ENCODE results near the gene NPRL2.
A peak's percentile ranks its signal among the peaks of the same experiment; 100 is the strongest.

Gene NPRL2
- total RNA-seq = 29.5 to 67.9 (median 51.0) reads per million in 9 experiments

DNA sequence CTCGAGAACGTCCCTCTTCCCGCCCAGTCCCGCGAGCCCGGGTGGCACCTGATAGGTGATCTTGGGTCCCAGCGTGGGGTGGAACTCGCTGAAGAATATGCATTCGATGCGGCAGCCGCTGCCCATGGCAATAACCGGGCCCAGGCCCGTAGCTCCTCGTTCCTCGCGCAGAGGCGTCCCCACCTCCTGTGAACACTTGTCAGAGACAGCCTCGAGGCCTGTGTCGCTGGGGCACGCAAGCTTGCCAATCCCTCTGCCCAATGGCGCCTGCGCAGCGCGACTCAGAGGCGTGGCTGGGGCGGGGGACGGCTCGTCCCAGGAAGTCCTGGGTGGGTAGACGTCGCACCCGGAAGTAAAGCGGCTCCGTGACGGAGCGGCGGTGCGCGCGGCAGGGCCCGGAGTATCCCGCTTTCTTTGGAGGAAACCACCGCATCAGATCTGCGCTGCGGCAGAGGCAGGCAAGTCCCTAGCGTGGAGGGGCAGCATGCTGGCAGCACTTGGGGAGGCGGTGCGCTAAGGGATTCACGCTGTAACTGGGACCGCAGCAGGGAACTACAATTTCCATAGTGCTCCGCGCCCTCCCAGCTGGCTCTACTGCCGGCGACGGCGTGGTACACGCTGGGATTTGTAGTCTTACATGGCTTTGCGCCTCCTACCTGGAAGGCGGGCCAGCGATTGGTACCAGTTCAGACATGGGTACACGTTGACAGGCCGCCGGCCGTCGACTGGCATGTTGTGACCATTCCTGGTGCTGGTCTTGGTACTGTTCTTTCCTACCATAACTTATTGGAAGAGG, at the start of gene NPRL2, which contains the start of gene CYB561D2:
Gene NPRL2, minus strand, starts transcription at position 249 of the 796 bp plus-strand sequence. Its CDS starts 123 bp downstream, at position 126.
Gene CYB561D2, plus strand, starts transcription at position 336 of the 796 bp plus-strand sequence. CDS start 572 bp downstream, outside the sequence.
- Mint-ChIP-seq H3K27ac (peak within 1 kb of the TSS; percentile 94 to 95), H3K4me3 (peak within 1 kb of the TSS; percentile 91 to 96), H3K27me3 (no peaks in the 10 kb centered on the region), H3K36me3 (ENCODE audit: insufficient read depth) (peaks cover 54% of the 10 kb centered on the region), H3K4me1 (ENCODE audit: low read depth in 2 of 2) (peaks cover 48 to 55% of the 10 kb centered on the region in 2 donors), H3K9me3 (no peaks in the 10 kb centered on the region)
- DNase-seq (peak; percentile 99 to 100 (median 99)), ATAC-seq (replicated peaks) (peak; percentile 87)

DNA sequence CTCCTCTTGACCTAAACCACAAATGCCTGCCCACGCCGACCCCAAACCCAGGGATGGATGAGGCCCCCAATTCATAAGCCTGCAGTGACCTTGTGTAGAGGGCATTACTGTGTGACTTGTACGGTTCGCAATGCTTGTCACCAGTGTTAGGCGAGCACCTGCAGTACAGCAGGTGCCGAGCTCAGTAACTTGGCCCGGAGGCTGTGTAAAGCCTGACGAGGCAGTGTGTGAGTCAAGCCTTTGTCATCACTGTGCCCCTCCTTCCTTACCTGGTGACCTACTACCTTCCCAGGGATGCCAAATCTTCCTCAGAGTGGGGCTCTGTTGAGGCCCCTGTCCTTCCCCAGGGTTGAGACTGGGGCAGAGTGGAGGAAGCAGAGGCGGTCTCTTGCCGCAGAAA, 45.9 kb upstream of the NPRL2 start:
- Mint-ChIP-seq H3K9me3 (no peaks in the 10 kb centered on the region), H3K36me3 (ENCODE audit: insufficient read depth) (peaks cover 6% of the 10 kb centered on the region), H3K27ac (no peak overlapping the region), H3K4me1 (ENCODE audit: low read depth in 2 of 2) (peaks cover 6 to 15% of the 10 kb centered on the region in 2 donors), H3K27me3 (no peaks in the 10 kb centered on the region), H3K4me3 (no peak overlapping the region)
- ATAC-seq (replicated peaks) (no peak), DNase-seq (no peak)

DNA sequence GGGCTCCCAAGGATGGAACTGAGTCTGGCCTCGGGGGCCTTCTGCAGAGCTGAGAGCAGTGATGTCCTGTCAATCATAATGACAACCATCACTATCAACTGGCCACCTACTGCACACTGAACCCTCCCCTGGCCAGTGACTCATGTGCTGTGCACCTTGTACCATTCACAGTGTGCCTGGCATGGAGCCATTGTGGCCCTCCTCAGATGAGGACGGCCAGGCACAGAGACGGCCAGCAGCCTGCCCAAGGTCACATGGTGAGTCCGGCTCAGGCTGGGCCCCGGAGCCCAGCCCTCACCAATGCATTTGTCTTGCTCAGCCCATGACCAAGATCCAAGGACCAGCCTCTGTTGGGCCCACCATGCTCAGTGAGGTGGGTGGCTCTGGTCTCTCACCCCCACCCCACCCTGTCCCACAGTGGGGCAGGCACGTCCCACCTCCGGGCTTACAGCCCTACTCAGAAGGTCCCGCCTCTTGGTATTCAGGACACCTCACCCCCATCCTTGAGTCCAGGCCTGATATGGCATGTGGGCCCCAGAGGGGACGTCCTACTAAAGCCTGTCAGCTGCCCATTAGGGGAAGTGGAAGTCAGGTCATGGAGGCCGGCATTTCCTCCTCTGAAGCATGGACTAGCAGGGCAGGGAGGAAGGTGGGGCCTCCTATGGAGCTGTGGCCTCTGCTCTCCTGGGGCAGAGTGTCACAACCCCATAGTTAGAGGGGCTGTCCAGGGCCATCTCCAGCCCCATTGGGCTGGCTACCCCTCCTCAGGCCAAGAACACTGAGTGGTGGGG, 44.7 kb upstream of the NPRL2 start:
- peaks cover 6% of the 10 kb centered on the region for H3K36me3 Mint-ChIP-seq (ENCODE audit: insufficient read depth)
- H3K27ac Mint-ChIP-seq = peak overlapping the region in 1 of 2 donors; percentile 32
- DNase-seq (no peak), ATAC-seq (replicated peaks) (no peak)
- H3K4me1 Mint-ChIP-seq (ENCODE audit: low read depth in 2 of 2) = peaks cover 6 to 15% of the 10 kb centered on the region in 2 donors
- no peak overlapping the region for H3K4me3 Mint-ChIP-seq
- no peaks in the 10 kb centered on the region for H3K9me3 Mint-ChIP-seq
- H3K27me3 Mint-ChIP-seq = no peaks in the 10 kb centered on the region

DNA sequence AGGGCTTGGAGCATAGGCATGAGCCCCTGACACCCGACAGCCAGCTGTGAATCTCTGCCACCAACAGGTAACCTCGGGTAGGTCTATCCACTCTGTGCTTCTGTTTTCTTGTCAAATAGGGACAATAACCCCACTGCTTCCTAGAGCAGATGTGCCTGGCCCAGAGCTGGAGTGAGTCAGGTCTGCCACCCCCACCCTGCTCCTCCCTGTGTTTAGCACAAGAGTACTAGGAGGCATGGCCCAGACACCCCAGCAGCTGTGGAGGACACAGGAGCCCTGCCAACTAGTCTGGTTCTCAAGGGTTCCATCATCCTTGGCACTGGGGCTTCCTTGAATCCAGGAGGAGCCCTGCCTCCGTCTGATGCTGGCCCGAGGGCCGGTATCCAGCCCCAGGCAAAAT, 42.5 kb upstream of the NPRL2 start:
- H3K9me3 Mint-ChIP-seq = no peaks in the 10 kb centered on the region
- no peak for ATAC-seq (replicated peaks)
- peak overlapping the region; percentile 38 to 39 for H3K27ac Mint-ChIP-seq

DNA sequence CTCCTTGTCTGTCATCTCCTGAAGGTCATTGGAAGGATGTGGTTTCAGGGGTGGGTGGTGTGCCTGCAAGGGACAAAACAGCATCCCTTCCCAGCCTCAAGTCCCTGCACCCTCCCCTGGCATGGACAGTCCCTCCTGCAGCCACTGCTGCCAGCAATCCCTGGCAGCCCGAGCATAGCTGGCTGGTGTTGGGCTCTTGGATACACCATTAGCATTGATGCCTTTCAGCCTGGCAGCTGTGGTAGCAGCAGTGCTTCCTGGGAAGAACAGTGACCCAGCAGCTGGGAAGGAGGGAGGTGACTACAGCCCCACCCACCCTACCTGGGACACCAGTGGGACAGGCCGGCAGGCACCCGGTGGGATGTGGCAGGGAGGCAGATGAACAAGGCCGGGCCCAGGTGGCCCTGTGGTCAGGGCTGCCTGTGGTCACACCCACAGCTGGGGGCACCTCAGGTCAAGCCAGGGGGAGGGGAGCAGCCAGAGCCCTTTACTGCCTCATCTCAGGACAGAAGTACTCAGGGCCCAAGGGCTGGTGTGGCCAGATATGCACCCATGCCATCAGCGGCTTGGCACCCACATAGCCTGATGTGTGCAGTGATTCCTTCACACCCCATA, 41.6 kb upstream of the NPRL2 start:
- H3K27ac Mint-ChIP-seq = peak overlapping the region; percentile 38 to 87
- no peak overlapping the region for H3K4me3 Mint-ChIP-seq
- H3K27me3 Mint-ChIP-seq = no peaks in the 10 kb centered on the region
- DNase-seq (no peak), ATAC-seq (replicated peaks) (no peak)
- H3K9me3 Mint-ChIP-seq = no peaks in the 10 kb centered on the region
- H3K4me1 Mint-ChIP-seq (ENCODE audit: low read depth in 2 of 2) = peaks cover 0 to 12% of the 10 kb centered on the region in 2 donors
- peaks cover 6% of the 10 kb centered on the region for H3K36me3 Mint-ChIP-seq (ENCODE audit: insufficient read depth)

More for the DNA sequence above, 42.5 kb upstream of the NPRL2 start:
- Mint-ChIP-seq H3K4me3 (no peak overlapping the region), H3K36me3 (ENCODE audit: insufficient read depth) (peaks cover 6% of the 10 kb centered on the region), H3K27me3 (no peaks in the 10 kb centered on the region), H3K4me1 (ENCODE audit: low read depth in 2 of 2) (peaks cover under 1 to 12% of the 10 kb centered on the region in 2 donors)
- DNase-seq = no peak

DNA sequence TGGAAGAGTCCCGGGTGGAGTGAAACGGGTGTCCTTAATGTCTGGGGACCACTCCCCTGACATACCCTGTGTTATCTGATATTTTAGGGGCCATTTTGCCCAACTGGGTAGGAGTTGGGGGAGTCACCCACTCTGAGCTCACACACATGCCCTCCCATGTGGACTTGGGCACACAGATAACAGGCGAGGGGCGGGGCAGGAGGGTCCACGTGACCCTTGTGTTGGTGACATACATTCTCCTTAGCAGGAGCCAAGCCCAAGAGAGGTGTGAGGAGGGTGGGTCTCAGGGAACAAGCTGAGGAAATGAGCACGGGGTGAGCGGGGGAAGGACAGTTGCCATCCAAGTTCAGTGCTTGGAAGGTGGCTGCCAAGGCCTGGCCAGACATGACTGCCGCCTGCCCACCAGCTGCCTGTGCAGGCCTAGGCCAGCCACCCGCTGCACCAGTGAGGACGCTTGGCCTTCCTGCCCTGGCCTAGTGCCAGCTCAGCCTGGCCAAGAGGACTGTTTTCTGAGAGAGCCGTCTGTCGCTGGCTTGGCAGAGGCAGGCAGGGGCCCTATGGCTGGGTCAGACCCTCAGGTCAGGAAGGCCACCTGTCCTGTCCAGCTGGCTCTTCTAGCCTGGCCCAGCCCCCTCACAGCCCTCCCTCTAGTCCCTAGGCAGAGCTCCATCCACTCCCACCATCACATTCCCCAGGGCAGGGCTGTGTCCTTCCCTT, 40.1 kb upstream of the NPRL2 start:
- DNase-seq (no peak), ATAC-seq (replicated peaks) (no peak)
- H3K9me3 Mint-ChIP-seq = no peaks in the 10 kb centered on the region
- H3K4me3 Mint-ChIP-seq = no peak overlapping the region
- peaks cover 2% of the 10 kb centered on the region for H3K36me3 Mint-ChIP-seq (ENCODE audit: insufficient read depth)
- H3K27me3 Mint-ChIP-seq = no peaks in the 10 kb centered on the region
- peaks cover 0 to 12% of the 10 kb centered on the region in 2 donors for H3K4me1 Mint-ChIP-seq (ENCODE audit: low read depth in 2 of 2)
- peak overlapping the region in 1 of 2 donors; percentile 44 for H3K27ac Mint-ChIP-seq

DNA sequence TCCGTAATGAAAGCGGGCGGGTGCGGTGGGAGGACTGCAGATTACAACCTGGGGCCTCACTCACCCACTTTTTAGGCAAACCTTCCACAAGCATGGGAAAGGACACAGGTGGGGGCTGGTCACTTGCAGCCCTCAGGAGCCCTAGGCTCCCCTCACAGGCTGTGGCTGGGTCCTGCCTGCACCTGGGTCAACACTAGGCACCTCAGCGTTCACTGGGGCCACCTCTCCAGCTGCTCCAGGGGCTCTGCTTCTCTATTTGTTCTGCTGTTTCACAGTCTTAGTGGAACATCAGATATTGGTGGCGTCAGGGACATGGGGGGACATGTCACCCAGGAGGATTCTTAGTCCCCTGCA, 38.8 kb upstream of the NPRL2 start:
- H3K27me3 Mint-ChIP-seq = no peaks in the 10 kb centered on the region
- H3K36me3 Mint-ChIP-seq (ENCODE audit: insufficient read depth) = peaks cover 2% of the 10 kb centered on the region
- H3K4me3 Mint-ChIP-seq = no peak overlapping the region
- H3K4me1 Mint-ChIP-seq (ENCODE audit: low read depth in 2 of 2) = peaks cover 0 to 12% of the 10 kb centered on the region in 2 donors
- no peak for DNase-seq
- no peak for ATAC-seq (replicated peaks)
- H3K27ac Mint-ChIP-seq = no peak overlapping the region
- no peaks in the 10 kb centered on the region for H3K9me3 Mint-ChIP-seq

DNA sequence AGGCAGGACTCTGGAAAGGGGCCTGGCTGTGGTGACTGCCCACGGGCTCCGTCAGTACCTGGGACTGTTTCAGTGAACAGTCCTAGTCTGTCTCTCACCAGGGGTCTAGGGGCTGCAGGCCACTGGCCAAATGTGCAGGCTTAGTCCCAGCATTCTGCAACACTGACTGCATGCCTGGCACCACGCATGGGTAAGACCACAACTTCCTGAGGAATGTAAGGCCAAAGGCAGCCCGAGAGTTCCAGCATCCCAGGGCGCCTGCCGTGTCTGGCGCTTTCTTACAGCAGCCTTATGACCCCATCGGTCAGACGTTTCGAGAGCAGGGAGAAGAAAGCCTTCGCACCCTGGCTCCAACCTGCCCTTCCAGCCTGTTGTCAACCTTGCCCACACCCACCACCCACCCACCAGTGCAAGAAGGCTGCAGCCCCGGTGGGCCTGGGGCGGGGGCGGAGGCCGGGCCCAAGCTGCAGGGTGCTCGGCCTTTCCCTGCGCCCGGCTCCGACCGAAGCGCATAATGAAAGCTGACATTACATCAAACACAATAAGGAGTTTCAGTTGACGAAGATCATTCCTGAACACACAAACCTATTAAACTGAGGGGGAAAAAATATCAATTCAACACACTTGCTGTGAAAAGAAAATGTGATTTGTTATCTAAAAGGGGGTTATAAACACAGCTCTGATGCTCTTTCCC, 38.3 kb upstream of the NPRL2 start:
- DNase-seq (no peak), ATAC-seq (replicated peaks) (no peak)
- no peak overlapping the region for H3K27ac Mint-ChIP-seq
- H3K9me3 Mint-ChIP-seq = no peaks in the 10 kb centered on the region
- H3K36me3 Mint-ChIP-seq (ENCODE audit: insufficient read depth) = peaks cover 2% of the 10 kb centered on the region
- H3K4me3 Mint-ChIP-seq = no peak overlapping the region
- peaks cover 0 to 12% of the 10 kb centered on the region in 2 donors for H3K4me1 Mint-ChIP-seq (ENCODE audit: low read depth in 2 of 2)
- no peaks in the 10 kb centered on the region for H3K27me3 Mint-ChIP-seq

DNA sequence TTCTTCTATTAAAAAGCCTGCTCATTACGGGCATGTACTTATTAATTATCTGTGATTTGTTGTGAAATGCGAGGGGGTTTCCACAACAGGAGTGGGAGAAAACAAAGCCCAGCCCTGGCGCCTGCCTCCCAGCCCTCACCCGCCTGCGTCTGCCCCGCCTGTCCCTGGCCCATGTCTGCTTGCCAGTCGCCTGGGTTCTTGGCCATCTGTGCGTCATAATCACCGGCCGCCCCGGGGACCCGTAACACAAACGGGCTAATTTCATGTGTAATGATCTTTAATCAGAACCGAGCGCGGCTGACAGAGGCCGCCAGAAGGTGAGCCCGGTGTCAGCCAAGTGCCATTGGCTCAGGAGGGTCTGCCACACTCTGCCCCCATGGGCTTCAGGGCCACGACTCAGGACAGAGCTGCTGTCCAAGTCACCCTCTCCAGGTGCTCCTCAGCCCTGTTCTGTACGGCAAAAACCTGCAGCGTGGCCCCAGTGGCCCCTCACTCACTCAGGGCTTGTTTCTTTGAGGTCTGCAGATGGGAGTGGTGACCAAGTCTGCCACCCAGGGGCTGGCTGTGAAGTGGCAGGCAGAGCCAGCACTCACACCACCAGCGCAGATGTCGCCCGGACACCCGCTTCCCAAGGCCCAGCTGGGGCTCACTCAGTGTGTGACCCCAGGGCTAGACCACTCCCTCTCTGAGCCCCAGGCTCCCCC, 37.6 kb upstream of the NPRL2 start:
- ATAC-seq (replicated peaks) (no peak), DNase-seq (no peak)
- Mint-ChIP-seq H3K4me3 (no peak overlapping the region), H3K4me1 (ENCODE audit: low read depth in 2 of 2) (peaks cover 0 to 12% of the 10 kb centered on the region in 2 donors), H3K36me3 (ENCODE audit: insufficient read depth) (peaks cover 2% of the 10 kb centered on the region), H3K27ac (no peak overlapping the region), H3K9me3 (no peaks in the 10 kb centered on the region), H3K27me3 (no peaks in the 10 kb centered on the region)

DNA sequence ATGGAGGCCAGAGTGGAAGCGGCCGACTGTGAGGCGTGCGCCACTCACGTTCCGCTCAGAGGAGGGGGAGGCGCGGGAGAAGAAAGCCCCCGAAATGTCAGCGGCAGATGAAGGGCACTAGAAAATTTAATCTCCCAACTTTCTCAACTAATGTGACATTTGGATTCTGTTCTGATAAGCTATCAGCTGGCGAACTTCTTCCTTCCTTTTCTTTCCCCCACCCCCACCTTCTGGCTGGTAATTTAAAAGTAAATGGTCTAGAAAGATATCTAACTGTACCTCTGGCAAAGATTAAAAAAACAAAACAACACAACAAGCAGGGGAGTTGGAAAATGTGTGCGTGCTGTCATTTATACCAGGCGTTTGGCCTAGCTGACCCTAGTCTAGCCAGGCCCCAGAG, 35.2 kb upstream of the NPRL2 start:
- peaks cover 2% of the 10 kb centered on the region for H3K36me3 Mint-ChIP-seq (ENCODE audit: insufficient read depth)
- no peak overlapping the region for H3K4me3 Mint-ChIP-seq
- ATAC-seq (replicated peaks) (no peak), DNase-seq (no peak)
- peak overlapping the region in 1 of 2 donors; percentile 38 for H3K27ac Mint-ChIP-seq
- no peaks in the 10 kb centered on the region for H3K9me3 Mint-ChIP-seq
- no peaks in the 10 kb centered on the region for H3K27me3 Mint-ChIP-seq
- no peaks in the 10 kb centered on the region for H3K4me1 Mint-ChIP-seq (ENCODE audit: low read depth in 2 of 2)

DNA sequence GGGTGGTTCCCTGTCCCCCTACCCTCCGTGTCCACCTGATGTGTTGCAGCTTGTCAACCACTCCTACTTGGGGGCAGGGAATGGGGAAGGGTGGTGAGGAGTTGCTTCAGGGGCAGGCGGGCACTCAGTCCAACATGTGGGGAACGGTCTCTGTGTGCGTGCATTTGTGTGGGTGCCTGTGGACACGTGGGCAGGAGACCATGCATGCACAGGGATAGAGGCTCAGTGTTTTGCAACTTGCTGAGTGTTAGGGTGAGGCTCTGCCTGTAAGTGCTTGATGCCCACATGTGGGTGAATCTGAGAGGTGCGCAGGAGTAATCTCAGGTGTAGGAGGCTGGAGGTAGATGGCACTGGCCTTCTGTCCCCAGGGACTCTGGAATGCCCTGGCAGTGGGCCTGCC, 33.2 kb upstream of the NPRL2 start:
- H3K36me3 Mint-ChIP-seq (ENCODE audit: insufficient read depth) = peaks cover 2% of the 10 kb centered on the region
- H3K4me3 Mint-ChIP-seq = no peak overlapping the region
- no peaks in the 10 kb centered on the region for H3K9me3 Mint-ChIP-seq
- DNase-seq (no peak), ATAC-seq (replicated peaks) (no peak)
- H3K27me3 Mint-ChIP-seq = no peaks in the 10 kb centered on the region
- no peak overlapping the region for H3K27ac Mint-ChIP-seq
- H3K4me1 Mint-ChIP-seq (ENCODE audit: low read depth in 2 of 2) = no peaks in the 10 kb centered on the region

DNA sequence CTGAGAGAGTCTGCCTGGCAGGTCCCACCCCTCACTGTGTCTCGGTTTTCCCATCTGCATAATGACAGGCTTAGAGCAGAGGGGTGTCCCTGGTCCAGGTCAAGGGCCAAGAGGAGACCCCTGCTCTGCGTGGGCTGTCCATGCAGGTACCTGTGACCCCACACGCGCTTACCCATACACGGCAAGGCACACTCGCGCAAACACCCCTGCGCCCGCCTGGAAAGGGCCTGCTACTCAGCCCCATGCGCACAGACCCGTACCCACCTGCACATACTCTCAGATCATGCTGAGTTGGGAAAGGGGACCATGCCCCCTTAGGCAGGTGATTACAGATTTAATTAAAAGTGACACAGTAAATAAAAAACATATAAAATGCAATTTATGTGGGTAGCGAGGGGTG, 32.1 kb upstream of the NPRL2 start:
- no peak for ATAC-seq (replicated peaks)
- H3K36me3 Mint-ChIP-seq (ENCODE audit: insufficient read depth) = peaks cover 5% of the 10 kb centered on the region
- H3K27me3 Mint-ChIP-seq = no peaks in the 10 kb centered on the region
- no peak overlapping the region for H3K27ac Mint-ChIP-seq
- H3K9me3 Mint-ChIP-seq = no peaks in the 10 kb centered on the region
- peaks cover 0 to 4% of the 10 kb centered on the region in 2 donors for H3K4me1 Mint-ChIP-seq (ENCODE audit: low read depth in 2 of 2)
- no peak overlapping the region for H3K4me3 Mint-ChIP-seq
- no peak for DNase-seq
